ENCODE results near the gene RAB1B. TPM values are rescaled to one million over a fixed set of nuclear protein-coding genes. Genes with fewer than 3 reads are reported as not detected.
"Not testable (repeated sequence)": the region's sequence is repeated elsewhere in the genome, so short reads cannot be mapped to it uniquely, and the experiment has no call there.

The RAB1B gene
- total RNA-seq, 1 experiment from 2014 or later = 249 TPM

DNA sequence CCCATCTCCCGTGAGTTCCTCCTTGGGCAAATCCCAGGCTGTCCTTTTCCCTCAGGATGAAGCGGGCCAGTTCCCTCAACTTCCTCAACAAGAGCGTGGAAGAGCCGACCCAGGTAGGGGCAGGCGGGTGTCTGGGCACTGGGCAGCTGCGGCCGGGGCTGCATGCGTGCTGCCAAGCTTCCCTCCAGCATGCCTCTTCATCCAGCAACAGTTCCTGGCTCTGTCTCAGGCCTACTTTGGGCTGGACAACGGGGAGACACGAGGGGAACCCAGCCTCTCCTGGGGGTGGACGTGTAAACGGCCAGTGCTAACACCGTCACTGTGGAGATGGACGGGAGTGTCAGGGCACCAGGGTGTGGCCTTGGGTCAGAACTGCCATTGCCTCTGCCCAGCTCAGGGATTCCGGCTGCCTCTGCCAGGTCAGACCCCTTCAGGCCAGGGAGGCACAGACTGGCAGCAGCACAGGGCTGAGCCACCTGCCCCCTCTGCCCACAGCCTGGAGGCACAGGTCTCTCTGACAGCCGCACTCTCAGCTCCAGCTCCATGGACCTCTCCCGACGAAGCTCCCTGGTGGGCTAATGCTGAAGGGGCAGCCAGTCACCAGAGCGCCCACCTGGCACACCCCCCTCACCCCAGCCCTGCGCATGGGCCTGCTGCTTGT, 1.9 kb upstream of the RAB1B start:
- DNase-seq (ENCODE audit: low read depth) = no peak

DNA sequence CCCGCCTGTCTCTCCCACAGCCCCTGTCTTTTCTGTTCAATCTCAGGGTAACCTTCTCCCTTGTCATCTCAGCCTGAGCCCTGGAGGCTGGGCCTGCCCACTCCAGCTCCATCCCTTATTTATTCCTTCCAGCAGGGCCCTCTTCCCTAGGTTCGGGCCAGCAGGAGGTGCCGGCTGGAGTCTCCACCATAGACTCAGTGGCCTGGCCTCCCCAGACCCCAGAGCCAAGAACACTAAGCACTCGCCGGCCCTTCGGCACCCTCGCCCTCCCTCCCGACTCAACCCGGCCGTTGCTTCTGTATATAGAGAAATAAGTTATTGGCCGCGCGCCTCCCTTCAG, 1.4 kb upstream of the RAB1B start:
- no peak for DNase-seq (ENCODE audit: low read depth)

DNA sequence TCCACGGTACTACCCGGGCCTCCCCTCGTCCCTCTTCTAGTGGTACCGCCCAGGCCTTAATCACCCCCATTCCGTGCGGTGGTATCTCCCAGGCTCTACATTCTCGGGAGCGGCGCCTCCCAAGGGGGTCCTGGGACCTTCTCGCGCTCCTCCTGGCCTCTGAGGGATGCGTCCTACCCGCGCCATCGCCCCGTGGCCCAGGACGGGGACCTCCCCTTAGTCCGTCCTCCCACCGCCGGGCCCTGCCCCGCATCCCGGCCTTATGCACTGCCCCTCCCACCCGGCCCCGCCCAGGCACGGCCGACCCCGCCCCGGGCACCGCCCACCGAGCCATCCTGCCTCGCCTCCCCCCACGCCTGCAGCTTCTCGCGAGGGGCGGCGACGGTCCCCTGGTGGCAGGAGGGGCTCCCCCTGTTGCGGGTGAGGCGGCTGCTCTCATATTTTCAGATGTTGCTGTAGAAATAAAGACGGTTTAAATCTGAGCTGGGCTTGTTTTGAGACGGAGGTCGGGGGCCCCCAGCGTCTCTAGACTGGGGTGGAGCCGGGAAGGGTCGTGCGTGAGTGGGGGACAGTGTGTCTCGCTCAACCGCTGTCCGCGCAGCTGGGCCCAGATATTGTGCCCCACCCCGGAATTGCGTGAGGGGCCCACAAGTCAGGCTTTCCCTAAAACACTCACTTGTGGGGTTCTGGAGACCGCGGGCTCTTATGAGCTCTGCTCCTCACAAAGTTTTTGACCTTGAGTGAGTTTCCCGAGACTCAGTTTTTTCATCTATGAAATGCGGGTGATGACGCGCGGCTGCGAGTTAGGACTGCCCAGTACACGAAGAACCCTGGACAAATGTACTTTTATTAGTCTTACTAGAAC, 828 bp upstream of the RAB1B start:
- peak; percentile 42 for DNase-seq (ENCODE audit: low read depth)

DNA sequence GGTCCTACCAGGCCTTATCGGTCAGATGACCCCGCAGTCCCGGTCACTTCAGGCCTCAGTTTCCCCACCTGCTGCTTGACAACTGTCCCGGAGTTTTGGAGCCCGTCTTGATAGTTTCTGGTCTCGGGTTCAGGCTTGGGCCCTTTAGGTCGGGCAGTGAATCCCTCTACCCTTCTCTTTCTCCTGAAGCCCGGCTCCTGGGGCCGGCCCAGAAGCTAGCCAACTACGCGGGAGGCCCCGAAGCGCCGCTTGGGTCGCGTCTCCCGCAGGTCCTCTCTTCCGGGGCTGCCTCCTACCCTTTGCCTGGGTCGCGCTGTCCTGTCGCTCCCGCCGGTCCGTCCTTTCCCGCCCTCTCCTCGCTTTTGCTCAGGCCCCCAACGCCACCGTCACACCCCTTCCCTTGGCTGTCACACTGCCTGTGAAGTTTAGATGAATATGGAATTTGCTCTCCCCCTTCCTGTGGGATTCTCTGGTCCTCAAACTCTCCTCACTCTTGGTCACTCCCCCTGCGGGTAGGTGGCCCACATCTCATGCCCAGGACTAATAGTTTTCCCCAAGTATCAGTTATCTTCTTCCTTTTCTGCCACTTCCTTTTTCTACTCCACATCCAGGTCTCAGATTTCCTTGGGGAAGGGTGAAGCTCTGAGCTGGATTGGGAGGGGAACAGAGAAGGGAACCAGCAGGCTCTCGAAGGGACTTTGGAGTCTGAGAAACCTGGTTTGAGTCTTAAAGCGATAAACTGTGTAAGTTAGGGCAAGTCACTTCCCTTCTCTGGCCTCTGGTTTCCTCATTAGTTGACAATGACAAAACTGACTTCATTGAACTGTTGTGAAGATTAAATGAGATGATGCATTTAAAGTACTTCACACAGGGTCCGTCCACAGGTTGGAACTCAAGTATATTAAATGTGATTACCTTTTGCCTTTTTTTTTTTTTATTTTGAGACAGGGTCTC, 790 bp downstream of the RAB1B start:
- peak; percentile 56 for DNase-seq (ENCODE audit: low read depth)

DNA sequence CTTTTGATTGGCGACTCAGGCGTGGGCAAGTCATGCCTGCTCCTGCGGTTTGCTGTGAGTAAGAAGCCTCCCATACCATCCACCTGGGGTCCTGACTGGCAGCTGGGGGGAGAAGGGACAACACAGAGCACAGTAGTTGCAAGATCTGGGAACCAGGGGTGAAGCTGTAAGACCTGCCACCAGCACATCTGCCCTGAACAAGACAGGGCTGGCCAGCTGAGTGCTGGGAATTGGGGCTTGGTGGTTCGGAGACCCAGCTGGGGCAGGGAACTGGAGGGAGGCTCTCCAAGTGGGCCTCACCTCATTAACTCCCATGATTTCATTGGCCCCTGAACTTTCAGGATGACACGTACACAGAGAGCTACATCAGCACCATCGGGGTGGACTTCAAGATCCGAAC, 3.4 kb downstream of the RAB1B start:
- no peak for DNase-seq (ENCODE audit: low read depth)

DNA sequence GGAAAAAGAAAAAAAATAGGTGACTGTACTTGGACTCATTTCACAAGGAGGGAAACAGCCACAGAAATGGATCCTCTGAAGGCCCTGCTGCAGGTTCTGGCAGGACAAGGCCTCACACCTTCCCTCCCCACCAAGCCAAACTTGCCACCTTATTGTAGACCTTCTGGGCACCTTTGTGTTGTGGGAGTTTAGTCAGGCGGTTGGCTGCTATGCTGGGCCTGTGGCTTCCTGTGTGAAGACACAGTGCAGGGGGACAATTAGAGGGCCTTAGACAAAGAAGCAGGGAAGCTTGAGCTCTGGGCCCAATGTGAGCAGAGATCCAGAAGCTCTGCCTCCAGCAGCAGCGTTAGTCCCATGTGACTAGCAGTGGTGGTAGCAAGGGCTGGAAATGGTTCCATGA, 4.2 kb downstream of the RAB1B start:
- DNase-seq (ENCODE audit: low read depth) = no peak

DNA sequence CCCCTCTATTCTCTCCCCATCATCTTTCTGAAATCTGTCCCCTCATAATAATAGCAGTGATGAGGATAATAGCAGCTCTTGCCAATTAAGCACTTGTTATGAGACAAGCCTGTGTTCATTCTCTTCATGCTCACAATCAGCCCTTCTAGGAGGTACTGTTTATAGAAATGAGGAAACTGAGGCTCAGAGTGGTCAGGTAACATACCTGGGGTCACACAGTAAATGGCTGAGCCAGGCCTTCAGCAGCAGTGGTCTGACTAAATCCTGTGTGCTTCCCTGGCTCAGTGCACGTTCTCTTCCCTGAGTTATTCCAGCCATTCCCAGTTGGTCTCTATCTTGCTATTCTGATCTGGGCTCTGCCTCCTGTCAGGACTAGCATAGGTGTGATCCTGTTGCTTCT, 5.8 kb downstream of the RAB1B start:
- no peak for DNase-seq (ENCODE audit: low read depth)

DNA sequence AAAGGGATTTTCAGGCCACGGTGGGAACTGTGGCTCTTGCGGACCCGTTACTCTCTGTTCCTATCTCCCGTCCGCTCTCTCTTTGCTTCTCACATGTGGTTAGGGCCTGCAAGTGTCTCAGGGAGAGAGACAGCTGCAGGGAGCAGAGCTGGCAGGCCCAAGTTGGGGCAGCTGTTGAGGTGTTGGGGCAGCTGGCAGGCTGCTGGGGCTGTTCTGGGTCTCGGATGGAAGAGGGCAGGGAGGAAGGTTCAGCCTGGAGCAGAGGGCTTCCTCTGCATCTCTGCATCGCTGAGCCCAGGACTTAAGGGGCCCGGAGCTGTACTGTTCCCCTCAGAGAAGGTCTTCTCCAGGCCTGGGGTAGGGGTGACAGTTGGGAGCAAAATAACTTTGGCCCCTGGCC, 7.0 kb downstream of the RAB1B start:
- DNase-seq (ENCODE audit: low read depth) = no peak

DNA sequence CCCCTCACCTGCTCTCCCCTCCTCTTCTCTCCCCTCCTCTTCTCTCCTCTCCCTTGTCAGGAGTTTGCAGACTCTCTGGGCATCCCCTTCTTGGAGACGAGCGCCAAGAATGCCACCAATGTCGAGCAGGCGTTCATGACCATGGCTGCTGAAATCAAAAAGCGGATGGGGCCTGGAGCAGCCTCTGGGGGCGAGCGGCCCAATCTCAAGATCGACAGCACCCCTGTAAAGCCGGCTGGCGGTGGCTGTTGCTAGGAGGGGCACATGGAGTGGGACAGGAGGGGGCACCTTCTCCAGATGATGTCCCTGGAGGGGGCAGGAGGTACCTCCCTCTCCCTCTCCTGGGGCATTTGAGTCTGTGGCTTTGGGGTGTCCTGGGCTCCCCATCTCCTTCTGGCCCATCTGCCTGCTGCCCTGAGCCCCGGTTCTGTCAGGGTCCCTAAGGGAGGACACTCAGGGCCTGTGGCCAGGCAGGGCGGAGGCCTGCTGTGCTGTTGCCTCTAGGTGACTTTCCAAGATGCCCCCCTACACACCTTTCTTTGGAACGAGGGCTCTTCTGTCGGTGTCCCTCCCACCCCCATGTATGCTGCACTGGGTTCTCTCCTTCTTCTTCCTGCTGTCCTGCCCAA, 7.7 kb downstream of the RAB1B start:
- no peak for DNase-seq (ENCODE audit: low read depth)

DNA sequence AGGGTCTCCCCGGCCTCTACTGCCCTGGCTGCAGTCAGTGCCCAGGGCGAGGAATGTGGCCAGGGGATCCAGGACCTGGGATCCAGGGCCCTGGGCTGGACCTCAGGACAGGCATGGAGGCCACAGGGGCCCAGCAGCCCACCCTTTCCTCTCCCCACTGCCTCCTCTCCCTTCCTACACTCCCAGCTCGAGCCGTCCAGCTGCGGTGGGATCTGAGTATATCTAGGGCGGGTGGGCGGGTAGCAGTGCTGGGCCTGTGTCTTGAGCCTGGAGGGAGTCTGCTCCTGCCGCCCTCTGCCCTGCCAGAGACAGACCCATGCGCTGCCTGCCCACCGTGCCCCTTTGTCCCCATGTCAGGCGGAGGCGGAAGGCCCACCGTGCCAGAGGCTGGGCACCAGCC, 8.2 kb downstream of the RAB1B start:
- DNase-seq (ENCODE audit: low read depth) = not testable (repeated sequence)

DNA sequence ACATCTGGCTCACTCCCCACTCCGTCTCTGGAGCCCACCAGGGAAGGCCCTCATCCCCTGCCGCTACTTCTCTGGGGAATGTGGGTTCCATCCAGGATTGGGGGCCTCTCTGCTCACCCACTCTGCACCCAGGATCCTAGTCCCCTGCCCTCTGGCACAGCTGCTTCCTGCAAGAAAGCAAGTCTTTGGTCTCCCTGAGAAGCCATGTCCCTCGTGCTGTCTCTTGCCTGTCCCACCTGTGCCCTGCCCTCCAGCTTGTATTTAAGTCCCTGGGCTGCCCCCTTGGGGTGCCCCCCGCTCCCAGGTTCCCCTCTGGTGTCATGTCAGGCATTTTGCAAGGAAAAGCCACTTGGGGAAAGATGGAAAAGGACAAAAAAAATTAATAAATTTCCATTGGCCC, 8.6 kb downstream of the RAB1B start:
- DNase-seq (ENCODE audit: low read depth) = not testable (repeated sequence)

DNA sequence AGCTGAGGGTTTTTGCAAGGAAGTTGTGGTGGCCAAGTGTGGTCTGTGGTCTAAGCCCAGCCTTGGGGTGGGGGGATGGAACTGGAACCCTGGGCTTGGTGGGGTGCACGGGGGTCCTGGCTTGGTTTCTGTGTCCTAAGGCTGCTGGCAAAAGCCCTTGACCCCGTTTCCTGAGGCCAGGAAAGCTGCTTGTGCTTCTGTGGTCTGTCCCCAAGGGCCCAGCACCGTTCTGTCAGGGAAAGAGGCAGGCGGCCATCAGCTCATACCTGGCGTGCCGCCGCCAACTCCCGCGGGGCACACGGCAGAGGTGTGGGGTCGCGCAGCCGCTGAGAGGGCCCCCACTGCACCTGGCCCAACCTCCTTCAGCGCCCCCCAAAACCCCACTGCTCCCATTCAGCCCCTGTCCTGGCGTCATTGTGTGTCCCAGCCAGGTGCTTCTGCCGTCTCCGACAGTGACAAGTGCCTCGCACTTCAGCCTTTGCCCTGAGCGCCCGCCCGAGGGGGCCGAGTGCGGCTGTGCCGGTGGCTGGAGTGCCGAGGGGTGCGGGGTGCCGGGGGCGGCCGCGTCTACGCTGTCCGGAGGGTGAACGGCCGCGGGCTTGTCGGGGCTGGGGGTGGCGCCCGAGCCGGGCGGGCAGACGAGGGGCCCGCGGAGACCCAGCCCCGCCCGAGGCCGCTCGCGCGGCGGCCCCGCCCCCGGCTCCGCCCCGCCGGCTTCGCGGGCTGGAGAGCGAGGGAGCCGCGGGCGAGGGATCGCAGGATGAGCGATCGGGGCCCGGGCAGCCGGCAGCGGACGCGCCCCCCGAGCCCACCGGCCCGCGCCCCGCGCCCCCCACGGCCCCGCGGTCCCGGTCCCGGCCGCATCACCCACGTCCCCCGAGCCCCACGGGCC, 9.3 kb downstream of the RAB1B start, which contains the start of gene CNIH2:
Gene CNIH2 (plus strand): TSS at position 705 of the 892 bp plus-strand sequence. CDS start 282 bp downstream, outside the sequence.
- no peak for DNase-seq (ENCODE audit: low read depth)

DNA sequence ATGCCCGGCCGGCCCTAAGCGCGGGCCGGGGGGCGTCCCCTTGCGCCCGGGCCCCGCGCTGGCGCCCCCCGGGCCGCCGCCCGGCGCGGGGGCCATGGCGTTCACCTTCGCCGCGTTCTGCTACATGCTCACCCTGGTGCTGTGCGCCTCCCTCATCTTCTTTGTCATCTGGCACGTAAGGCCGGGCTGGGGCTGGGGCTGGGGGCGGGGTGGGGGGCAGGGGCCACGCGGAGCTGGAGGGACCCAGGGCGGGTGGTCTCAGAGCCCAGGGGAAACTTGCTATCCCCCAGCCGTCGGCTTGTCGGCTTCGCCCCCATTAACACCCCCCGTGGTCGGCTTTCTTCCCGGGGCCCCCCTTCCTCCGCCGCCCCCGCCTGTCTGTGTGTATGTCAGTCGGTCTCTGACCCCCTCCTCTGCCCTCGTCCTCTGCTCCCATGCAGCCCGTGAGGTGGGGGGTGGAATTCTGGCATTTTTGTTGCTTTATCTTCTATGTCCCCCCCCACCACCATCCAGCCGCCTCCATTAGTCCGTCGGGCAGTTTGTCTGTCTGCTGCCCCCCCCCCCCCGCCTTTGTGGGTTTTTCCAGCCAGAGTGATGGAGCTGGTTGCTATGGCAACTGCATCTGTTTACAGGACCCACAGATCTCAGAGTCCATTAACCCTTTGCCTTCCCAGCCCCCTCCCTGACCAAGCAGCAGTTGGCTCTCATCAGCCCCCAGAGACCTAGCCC, 10.1 kb downstream of the RAB1B start:
- DNase-seq (ENCODE audit: low read depth) = no peak

DNA sequence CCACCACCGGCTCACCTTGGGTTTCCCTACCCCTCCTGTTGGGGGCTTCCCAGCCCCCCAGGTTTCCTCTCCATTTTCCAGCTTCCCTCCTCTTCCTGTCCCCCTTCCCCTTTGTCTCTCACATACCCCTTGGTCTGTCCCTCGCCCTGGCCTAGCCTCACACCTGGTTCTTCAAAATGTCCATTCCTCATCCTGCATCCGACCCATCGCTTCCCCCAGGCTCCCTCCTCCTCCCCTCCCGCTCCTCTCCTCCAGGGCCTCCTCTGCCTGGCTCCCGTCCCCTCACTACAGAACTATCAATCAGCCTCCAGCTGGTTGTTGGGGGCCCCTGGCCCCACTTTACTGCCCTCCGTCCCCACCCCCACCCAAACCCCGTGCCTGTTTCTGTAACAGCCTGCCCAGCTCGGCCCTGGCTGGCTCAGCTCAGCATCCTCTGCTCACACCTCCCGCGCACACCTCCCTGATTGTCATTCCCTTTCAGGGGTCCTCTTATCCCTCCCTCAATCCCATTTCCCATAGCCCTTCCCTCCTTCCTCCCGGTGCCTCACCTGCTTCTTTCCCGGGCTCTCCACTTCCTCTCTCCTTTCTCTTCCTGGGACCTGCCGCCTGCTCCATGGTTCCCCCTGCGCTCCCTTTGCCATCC, 10.8 kb downstream of the RAB1B start:
- DNase-seq (ENCODE audit: low read depth) = no peak

DNA sequence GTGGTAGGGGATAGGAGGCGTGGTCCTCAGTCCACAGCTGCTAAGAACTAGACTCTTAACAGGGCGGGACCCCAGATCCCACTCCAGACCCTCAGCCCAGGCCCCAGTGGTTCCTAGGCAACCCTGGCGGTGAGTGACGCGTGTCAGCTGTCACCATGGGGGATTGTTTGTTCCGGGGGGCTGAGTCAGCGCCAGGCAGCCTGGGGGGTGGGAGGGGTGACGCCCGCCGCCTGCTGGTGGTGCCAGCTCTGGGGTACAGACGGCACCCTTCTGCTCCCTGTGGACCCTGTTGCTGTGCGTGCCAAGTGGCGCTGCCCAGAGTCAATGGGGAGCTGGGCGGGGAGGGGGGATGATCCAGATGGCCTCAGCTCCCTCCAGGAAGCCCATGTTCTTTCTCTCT, 12.0 kb downstream of the RAB1B start:
- DNase-seq (ENCODE audit: low read depth) = no peak

DNA sequence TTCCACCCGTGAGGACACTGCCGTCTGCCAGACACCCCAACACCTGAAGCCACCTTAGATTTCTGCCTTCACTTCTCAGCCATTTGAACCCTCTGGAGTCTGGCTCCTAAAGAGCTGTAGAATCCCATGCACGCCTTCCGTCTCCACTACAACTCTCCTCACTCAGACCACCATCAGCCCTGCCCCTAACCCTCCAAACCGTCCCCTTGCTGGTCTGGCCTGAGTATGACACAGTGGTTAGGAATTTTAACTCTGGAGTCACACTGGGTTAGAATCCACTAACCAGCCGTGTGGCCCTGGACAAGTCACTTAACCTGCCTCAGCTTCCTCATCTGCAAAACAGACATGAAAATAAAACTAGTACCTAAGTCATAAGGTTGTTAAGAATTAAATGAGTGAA, 12.6 kb downstream of the RAB1B start:
- peak; percentile 28 for DNase-seq (ENCODE audit: low read depth)

DNA sequence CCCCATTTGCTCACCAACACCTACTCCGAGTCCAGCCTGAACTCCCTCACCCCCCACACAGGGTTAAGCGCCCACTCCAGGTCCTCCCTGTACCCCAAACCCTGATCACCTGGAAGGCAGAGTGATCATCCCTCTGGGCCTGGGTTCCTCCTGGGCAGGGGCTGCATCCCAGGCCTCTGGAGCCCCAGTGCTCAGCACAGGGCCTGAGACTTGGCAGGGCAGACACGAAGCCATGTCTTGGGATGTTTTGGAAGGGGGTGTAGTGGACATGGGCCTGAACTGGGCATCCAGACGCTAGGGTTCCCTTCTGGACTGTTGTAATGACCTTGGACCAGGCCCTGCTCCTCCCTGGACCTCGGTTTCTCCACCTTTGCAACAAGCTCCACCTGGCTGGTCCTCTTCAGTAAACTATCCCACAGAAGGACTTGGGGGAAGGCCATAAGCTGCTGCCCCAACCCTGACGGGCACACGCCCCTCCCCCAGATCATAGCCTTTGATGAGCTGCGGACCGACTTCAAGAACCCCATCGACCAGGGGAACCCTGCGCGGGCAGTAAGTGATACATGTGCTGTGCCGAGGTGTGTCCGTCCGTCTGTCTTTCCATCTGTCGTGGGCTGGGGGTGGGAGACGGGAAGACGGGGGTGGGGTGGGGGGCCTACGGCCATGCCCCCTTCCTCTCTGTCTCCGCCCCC, 13.5 kb downstream of the RAB1B start:
- DNase-seq (ENCODE audit: low read depth) = no peak

All from HT1080 (cell line).